ENCODE data around the gene HYAL3. TPM values are rescaled to one million over a fixed set of nuclear protein-coding genes. Genes with fewer than 3 reads are reported as not detected.

Gene HYAL3
- total and polyA plus RNA-seq, 2 experiments from 2014 or later, result 2.4 to 7.1 TPM

DNA sequence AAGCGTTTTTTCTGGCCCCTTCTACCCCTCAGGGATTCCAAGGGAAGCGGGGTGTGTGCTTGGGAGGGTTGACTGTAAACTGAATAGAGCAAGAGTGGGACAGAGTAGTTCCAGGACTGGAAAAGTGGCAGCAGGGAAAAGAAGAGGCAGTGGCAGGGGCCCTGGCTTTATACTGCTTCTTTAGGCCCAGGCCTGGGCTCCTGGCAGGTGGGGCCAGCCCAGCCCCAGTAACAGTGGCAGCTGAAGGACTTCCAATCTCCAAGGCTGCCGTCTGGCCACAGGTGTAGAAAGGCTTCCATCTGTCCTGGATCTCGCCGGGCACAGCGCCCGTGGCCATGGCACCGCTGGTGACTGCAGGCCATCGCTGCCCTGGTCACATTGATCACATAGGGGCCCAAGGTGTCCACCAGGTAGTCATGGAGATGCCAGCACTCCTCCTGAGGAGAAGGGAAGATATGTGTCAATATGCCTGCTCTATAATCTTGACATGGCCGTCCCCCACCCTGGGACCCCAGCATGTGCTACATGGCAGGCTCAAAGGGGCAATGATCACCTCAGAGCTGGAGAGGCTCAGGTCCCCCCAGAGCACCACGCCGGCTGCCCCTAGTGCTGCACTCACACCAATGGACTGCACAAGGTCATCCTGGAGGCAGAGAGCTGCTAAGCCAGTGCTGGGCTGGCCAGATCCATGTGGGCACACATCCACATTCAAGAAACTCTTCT lies 6.0 kb downstream of the HYAL3 start:
- H3K4me1 ChIP-seq (ENCODE audit: insufficient read depth), result peaks cover 7% of the 10 kb centered on the region
- no peaks in the 10 kb centered on the region for H3K9me3 Mint-ChIP-seq
- H3K4me3 ChIP-seq, result peak overlapping the region; percentile 47
- peaks cover 14% of the 10 kb centered on the region for H3K4me1 Mint-ChIP-seq
- H3K36me3 Mint-ChIP-seq (ENCODE audit: low read depth), result peaks cover 32% of the 10 kb centered on the region
- peak overlapping the region; percentile 76; the same call in 1 of the 2 replicates for H3K27ac ChIP-seq (ENCODE audit: low read depth)
- peak overlapping the region; percentile 98 for H3K27ac Mint-ChIP-seq
- no peaks in the 10 kb centered on the region; the same call in 1 of the 2 replicates for H3K36me3 ChIP-seq (ENCODE audit: insufficient read depth)
- no peak for ATAC-seq
- H3K4me3 Mint-ChIP-seq, result peak overlapping the region; percentile 86
- H3K9me2 ChIP-seq (ENCODE audit: insufficient read depth), result no peaks in the 10 kb centered on the region
- DNase-seq (ENCODE audit: low spot score), result no peak
- peak overlapping the region; percentile 89 for H2AFZ ChIP-seq
- H3K27me3 Mint-ChIP-seq (ENCODE audit: insufficient read depth, low read depth, poor library complexity), result peaks cover 11% of the 10 kb centered on the region
- H3K4me2 ChIP-seq, result peak overlapping the region; percentile 81
- H3F3A ChIP-seq (replicated peaks; ENCODE audit: low read depth), result 0 out of 2 replicates have a peak, but pooled peaks cover 1% of the 10 kb centered on the region
- H3K27me3 ChIP-seq (ENCODE audit: insufficient read depth), result no peaks in the 10 kb centered on the region
- peaks cover 17% of the 10 kb centered on the region for H3K79me2 ChIP-seq (replicated peaks; ENCODE audit: insufficient read depth)
- TF ChIP-seq CREB1 (CRISPR knock-in tag; IDR thresholded peaks at IDR 0.05; ENCODE audit: low read depth), result no peak
- TF ChIP-seq JUNB (IDR thresholded peaks at IDR 0.05; ENCODE audit: unreplicated experiment), result no peak
- no peak for TF ChIP-seq ZNF331 (CRISPR knock-in tag; IDR thresholded peaks at IDR 0.05; ENCODE audit: low read depth)
- no peak for TF ChIP-seq STAT1 (IDR thresholded peaks at IDR 0.05; ENCODE audit: unreplicated experiment)
- TF ChIP-seq, protein P1, sequence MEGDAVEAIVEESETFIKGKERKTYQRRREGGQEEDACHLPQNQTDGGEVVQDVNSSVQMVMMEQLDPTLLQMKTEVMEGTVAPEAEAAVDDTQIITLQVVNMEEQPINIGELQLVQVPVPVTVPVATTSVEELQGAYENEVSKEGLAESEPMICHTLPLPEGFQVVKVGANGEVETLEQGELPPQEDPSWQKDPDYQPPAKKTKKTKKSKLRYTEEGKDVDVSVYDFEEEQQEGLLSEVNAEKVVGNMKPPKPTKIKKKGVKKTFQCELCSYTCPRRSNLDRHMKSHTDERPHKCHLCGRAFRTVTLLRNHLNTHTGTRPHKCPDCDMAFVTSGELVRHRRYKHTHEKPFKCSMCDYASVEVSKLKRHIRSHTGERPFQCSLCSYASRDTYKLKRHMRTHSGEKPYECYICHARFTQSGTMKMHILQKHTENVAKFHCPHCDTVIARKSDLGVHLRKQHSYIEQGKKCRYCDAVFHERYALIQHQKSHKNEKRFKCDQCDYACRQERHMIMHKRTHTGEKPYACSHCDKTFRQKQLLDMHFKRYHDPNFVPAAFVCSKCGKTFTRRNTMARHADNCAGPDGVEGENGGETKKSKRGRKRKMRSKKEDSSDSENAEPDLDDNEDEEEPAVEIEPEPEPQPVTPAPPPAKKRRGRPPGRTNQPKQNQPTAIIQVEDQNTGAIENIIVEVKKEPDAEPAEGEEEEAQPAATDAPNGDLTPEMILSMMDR (conservative IDR thresholded peaks at IDR 0.05; ENCODE audit: low read depth in 2 of 2), result no peak
- TF ChIP-seq ZNF114 (CRISPR knock-in tag; IDR thresholded peaks at IDR 0.05), result no peak
- TF ChIP-seq, protein P2, sequence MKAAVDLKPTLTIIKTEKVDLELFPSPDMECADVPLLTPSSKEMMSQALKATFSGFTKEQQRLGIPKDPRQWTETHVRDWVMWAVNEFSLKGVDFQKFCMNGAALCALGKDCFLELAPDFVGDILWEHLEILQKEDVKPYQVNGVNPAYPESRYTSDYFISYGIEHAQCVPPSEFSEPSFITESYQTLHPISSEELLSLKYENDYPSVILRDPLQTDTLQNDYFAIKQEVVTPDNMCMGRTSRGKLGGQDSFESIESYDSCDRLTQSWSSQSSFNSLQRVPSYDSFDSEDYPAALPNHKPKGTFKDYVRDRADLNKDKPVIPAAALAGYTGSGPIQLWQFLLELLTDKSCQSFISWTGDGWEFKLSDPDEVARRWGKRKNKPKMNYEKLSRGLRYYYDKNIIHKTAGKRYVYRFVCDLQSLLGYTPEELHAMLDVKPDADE (IDR thresholded peaks at IDR 0.05), result no peak
- TF ChIP-seq, protein P3, sequence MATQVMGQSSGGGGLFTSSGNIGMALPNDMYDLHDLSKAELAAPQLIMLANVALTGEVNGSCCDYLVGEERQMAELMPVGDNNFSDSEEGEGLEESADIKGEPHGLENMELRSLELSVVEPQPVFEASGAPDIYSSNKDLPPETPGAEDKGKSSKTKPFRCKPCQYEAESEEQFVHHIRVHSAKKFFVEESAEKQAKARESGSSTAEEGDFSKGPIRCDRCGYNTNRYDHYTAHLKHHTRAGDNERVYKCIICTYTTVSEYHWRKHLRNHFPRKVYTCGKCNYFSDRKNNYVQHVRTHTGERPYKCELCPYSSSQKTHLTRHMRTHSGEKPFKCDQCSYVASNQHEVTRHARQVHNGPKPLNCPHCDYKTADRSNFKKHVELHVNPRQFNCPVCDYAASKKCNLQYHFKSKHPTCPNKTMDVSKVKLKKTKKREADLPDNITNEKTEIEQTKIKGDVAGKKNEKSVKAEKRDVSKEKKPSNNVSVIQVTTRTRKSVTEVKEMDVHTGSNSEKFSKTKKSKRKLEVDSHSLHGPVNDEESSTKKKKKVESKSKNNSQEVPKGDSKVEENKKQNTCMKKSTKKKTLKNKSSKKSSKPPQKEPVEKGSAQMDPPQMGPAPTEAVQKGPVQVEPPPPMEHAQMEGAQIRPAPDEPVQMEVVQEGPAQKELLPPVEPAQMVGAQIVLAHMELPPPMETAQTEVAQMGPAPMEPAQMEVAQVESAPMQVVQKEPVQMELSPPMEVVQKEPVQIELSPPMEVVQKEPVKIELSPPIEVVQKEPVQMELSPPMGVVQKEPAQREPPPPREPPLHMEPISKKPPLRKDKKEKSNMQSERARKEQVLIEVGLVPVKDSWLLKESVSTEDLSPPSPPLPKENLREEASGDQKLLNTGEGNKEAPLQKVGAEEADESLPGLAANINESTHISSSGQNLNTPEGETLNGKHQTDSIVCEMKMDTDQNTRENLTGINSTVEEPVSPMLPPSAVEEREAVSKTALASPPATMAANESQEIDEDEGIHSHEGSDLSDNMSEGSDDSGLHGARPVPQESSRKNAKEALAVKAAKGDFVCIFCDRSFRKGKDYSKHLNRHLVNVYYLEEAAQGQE (IDR thresholded peaks at IDR 0.05; ENCODE audit: unreplicated experiment), result no peak
- no peaks in the 10 kb centered on the region for H4K20me1 ChIP-seq (replicated peaks; ENCODE audit: insufficient read depth)

Data from GM23338 (cell line).